Stromal cell of bone marrow (primary cell): ENCODE measurements around the gene WFIKKN1.
"Not testable (repeated sequence)": the region's sequence is repeated elsewhere in the genome, so short reads cannot be mapped to it uniquely, and the experiment has no call there.

Source experiments
- DNase-seq: peaks from one replicate; pipeline ENCODE4 v3.0.0-alpha.2; 2012; ENCODE audit warnings: low read depth

Gene WFIKKN1

DNA sequence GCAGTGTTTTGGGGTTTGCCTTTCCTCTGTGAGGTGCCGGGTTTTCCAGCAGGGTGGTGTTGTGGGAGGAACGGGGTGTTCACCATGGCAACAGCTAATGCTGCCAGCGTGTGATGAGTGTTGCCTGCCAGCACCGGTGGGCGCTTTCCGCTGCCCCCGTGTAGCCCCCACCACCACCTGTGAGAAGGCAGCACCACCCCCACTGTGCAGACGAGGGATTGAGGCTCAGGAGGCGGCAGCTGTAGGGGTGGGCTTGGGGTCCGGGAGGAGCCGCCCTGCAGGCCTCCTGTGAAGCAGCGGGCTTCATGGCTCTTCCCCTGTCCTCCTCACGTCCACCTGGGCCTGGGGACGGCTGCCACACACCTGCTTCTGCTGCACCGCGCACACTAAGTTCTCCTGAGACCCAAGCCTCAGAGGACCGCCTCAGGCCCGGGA is 35.7 kb upstream of the WFIKKN1 start:
- no peak for DNase-seq

DNA sequence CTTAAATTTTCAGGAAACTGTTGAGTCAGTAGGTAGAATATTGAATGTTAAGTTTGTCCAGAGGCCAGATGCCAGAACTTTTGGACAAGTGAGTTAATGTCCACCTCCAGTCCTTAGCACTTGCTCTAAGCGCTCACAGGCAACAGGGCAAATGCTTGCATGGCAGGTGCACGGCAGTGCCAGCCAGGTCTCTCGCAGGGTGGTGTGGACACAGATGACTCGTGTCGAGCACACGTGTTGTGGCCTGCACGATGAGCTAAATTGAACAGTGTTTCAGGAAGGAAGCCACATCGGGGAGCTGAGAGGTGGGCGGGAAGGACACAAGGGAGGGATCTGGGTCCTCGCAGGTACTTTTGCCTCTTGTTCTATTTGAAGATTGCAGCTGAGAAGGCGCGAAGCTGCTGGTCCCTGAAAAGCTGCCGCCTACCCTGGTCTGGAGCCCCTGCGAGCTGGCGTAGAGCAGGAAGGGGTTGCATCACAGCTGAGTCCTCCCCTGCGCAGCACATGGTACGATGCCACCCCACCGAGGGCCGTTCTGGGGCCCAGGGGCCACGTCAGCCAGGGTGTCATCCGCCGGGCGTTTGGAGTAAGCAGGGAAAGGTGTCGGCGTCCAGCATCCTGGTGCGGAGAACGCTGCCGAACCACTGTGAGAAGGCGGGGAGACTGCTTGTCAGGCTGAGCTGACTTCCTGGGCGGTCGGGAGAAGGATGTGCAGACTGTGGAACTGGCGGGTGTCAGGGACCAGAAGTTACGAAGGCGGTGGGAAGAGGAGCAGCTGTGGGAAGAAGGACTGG is 34.6 kb upstream of the WFIKKN1 start:
- DNase-seq = no peak

DNA sequence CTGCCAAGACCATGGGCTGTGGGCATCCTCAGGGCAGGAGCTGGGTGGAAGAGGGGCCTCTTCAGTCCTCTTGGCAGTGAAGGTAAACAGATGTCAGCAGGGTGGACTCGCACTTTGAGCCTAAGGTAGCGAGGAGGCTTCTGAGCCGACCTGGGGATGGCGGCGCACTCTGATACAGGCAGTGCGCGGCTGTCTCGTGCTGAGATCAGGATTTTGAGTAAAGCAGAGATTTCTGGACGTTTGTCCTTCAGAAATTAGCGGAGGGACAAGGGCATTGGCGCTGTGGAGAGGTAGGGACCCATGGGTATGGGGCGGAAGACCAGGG is 34.1 kb upstream of the WFIKKN1 start:
- DNase-seq = no peak

DNA sequence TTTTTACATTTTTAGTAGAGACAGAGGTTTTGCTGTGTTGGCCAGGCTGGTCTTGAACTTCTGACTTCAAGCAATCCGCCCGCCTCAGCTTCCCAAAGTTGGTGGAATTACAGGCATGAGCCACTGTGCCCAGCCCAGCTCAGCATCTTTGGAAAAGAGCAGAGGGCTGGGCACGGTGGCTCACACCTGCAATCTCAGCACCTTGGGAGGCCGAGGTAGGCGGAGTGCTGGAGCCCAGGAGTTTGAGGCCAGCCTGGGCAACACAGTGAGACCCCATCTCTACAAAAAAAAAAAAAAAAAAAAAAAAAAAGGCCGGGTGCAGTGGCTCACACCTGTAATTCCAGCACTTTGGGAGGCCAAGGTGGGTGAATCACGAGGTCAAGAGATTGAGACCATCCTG is 33.1 kb upstream of the WFIKKN1 start:
- not testable (repeated sequence) for DNase-seq

DNA sequence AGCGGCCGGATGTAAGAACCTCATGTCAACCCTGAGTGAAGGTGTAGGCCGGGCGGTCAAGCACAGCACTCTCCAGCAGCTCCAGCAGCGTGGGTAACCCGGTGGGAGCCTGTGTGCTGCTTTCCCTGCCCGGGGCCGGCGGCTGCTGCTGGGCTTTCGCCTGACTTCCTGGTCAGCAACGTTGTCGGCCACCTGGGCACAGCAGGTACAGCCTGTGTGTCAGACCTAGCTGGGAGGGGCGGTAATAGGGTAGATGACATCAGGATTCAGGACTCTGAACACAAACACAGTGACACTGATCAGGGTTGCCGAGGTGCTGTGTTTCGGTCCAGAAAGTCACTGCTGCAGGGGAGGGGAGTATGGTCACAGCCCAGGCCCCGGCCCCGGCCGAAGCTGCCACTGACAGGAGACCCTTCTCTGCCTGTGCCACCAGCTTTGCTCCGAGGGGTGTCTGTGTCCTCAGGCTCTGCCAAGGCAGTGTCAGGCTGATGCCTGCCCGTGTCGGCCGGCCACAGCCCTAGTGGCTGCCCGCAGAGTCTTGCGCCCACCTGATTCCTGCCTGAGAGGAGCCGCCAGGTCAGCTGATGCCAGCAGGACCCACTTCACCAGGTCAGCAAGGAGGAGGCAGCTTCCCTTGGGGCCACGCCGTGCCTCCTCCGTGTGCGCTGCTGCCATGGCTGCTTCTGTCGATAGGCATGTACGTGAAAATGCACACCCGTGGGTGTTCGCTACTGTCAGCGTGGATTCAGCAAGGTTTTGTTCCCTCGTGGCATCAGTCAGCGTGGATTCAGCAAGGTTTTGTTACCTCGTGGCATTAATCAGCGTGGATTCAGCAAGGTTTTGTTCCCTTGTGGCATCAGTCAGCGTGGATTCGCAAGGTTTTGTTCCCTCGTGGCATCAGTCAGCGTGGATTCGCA is 31.7 kb upstream of the WFIKKN1 start:
- no peak for DNase-seq

DNA sequence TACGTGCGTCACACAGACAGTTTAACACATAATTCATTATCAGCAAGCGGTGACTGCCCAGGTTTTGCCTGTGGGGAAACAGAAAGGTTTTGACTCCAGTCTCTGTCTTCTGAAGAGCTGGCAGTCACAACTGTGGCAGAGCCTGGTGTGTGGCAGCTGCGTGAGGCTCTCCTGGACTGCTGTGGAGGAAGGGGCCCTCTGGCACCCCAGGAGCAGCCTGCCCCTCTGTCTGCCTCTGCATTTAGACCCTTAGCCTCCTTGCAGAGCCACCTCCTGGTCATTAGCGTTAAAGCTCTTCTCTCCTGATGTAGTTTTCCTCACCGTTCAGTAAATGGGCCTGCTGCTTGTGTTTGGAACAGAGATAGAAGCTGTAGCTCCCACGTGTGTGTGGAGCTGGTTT is 30.0 kb upstream of the WFIKKN1 start:
- no peak for DNase-seq

DNA sequence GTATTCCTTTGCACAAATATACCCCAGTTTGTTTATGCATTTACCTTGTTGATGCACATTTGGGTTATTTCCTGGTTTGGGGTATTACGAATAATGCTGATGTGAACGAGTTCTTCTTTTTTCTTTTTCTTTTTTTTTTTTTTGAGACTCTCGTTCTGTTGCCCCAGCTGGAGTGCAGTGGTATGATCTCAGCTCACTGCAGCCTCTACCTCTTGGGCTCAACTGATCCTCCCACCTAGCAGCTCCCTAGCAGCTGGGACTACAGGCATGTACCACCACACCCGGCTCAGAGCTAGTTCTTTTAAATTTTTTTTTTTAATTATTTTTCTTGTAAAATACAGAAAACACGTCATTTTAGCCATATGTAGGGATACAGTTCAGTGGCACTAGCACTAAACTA is 26.9 kb upstream of the WFIKKN1 start:
- DNase-seq = no peak

DNA sequence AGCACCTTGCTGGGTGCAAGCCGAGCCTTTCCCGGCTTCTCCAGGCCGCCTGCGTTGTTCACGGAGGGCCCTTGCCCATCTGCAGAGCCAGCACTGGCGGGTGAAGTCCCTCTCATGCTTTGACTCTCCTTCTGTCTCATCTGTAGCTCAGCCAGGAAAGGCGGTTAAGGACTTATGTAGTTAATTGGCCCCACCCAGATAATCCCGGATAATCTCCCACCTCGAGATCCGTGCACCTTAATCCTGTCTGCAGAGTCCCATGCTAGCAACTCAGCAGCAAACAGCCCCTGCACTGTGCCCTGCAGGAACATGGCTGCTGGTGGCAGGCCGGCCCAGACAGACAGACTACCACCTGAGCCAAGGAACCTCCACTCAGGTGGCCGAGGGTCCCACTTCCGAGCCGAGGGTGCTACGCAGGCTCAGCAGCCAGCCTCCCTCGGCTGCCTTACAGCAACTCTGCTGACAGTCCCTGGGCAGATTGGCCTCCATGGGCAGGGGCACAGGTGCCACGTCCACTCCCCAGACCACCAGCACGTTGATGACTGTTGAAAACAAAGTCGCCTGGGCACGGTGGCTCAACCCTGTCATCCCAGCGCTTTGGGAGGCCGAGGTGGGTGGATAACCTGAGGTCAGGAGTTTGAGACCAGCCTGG is 24.0 kb upstream of the WFIKKN1 start:
- no peak for DNase-seq

DNA sequence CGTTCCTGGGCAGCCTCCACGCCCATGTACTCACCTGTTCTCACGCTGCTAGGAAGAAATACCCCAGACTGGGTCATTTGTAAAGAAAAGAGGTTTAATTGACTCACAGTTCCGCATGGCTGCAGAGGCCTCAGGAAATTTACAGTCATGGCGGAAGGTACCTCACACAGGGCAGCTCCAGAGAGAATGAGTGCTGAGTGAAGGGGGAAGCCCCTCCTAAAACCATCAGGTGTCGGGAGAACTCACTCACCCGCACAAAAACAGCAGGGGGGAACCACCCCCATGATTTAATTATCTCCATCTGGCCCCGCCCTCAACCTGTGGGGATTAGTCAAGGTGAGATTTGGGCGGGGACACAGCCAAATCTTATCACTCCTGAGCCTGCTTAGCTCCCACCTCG is 22.8 kb upstream of the WFIKKN1 start:
- DNase-seq = no peak

DNA sequence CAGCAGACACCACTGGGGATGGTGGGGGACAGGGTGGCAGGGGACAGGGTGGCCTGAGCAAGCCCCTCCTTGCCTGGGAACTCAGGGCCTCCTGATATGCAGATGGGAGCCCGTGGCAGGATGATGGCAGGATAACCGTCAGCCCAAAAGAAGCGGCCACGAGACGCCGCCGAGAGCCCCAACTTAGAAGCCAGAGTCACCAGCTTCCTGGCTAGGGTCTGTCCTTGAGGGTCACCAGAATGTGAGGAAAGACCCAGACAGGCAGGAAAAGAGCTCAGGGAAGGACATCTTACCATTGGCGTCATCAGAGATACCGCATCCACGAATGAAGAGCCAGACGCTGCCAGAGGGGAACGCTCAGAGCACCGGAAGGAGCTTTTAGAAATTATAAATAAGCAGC is 21.5 kb upstream of the WFIKKN1 start:
- DNase-seq = no peak

DNA sequence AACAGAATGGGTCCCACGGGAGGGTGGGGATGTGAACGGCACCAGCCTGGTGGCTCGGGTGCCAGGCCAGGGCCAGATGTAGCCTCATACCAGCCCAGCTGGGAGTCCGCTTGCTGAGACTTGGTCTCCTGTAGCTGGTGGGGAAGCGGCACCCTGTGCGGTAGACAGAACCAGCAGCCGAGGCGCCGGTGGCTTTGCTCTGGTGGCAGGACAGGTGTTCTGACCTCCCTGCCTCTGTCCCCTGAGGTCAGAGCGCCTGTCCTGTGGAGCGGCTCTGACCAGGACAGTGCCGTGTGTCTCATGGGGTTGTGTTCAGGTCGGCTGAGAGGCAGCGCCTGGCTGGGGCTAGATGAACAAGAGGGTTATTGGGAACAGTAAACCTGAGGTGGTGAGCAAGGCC is 20.8 kb upstream of the WFIKKN1 start:
- no peak for DNase-seq

DNA sequence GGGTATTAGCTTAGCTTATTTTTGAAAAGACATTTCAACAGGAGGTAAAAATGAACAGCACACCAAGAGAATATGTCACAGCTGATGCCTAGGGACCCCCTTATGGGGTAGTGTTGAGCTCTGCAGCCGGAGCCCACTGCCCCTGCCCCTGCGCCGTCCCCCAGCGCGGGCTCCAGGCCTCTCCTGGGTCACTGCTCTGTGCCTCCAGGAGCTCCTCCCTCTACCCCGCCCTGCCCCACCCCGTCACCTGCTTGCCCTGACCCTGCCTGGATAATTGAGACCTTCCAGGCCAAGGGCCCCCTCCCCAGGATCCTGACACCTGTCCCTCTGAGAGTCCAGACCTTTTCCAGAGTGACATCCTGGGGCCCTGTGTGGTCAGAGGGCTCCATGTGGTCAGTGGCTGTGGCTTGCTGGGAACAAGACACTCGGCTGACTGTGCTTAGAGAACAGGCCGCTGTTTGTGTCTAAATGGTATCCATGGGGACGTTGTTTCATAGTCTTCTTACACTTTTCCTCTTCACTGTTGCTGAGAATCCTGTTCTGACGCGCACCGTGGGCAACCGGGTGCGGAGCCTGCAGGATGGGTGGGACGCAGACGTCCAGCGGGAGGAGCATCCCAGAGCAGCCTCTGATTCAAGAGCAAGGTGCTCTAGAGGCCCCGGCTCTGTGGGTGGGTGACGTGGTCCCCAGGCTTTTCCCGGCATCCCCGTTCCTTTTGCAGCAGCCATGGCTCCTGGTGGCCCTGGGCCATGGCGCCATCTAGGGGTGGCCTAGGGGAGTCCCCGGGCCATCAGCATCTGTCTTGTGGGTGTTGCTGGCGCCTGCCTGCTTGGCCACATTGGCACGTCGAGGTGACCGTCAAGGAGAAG is 20.0 kb upstream of the WFIKKN1 start:
- no peak for DNase-seq

DNA sequence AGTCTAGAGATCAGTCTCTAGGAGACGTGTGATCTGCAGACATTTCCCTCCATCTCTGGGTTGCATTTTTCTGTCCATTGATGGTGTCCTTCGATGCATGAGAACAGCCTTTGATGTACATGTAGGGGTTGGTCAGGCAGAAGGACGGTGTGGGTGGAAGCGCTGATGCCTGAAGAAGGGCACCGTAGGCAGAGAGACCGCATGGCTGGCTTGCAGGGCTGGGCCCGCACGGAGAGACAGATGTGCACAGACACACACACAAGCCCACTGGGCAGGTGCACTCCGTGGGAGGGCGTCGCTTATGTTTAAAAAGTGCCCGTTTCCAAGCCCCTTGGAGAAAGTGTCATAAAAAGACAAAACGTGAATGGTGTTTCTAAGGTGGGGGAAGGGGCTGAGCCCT is 15.7 kb upstream of the WFIKKN1 start:
- no peak for DNase-seq

DNA sequence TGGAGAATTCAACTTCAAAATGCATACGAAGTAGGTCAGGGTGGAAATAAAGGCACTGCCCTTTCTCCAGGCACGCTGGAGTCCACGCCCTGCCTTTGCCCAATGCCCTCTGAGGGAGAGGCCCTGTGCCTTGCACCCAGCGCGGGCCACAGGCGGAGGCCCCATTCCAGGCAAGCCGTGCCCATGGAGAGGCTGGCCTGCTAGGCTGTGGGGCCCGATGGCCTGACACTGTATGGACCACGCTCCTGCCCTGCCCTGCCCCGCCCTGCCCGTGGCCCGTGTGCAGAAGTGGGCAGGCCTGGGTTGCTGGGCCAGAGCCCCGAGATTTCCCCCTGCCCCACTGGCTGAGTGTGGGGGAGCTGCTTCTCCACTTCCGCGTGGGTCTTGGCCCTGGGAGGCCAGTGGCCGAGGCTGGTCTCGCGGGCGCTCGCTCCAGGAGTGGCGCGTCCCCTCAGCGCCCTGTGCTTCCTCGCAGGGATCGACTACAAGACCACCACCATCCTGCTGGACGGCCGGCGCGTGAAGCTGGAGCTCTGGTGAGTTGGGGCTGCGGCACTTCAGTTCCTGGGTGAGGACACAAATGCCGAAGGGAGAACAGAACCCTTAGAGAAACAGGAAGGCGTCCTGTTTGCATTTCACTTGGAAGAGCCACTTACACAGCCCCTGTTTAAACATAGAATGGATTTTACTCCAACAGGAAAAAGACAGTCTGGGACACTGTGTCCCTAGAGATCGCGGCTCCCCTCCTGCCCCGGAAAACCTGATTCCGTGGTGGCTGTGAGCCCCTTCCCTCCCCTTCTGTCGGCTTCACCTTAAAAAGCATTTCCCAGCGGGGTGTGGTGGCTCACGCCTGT is 13.8 kb upstream of the WFIKKN1 start:
- DNase-seq = no peak

DNA sequence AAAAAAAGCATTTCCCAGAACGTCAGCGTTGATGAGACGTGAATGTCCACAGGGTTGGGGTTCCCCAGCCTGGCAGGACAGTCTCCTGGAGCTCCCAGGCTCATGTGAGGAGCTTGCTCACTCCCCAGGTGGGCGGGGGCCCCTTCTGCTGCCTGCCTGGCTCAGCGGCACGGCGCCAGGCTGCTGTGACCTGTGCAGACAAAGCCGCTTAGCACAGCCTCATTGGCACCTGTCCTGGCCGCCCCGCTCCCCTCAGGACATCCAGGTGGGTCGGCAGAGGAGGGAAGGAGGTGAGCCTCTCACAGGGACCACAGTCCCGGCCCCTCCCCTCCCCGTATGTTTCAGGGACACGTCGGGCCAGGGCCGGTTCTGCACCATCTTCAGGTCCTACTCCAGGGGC is 12.9 kb upstream of the WFIKKN1 start:
- no peak for DNase-seq

DNA sequence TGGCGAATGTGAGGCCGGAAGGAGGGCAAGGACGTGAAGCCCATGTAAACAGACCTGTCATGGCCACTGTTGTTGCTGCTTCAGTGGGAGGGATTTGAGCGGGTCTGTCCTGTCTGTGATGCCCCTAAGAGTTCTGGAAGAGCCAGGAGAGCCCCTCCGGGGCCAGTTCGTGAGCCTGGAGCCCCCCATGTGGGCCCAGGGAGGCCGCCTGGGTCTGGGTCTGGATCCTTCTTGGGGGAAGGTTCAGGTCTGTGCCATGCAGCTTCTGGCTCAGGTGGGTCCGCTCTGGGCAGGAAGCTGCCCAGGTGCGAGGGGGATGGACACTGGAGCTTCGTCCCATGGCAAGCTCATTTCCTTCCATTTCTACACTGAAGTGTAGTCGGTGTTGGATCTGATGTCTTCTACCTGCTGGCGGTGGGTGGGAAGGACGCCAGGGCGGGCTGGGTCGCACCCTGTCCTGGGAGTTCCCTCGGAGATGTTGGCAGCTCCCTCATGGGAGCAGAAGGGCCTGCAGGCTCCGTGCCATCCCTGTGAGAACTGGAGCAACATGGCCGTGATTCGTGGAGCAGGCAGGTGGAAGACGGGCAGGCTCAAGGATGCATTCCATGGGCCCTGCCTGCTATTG is 11.2 kb upstream of the WFIKKN1 start:
- no peak for DNase-seq

DNA sequence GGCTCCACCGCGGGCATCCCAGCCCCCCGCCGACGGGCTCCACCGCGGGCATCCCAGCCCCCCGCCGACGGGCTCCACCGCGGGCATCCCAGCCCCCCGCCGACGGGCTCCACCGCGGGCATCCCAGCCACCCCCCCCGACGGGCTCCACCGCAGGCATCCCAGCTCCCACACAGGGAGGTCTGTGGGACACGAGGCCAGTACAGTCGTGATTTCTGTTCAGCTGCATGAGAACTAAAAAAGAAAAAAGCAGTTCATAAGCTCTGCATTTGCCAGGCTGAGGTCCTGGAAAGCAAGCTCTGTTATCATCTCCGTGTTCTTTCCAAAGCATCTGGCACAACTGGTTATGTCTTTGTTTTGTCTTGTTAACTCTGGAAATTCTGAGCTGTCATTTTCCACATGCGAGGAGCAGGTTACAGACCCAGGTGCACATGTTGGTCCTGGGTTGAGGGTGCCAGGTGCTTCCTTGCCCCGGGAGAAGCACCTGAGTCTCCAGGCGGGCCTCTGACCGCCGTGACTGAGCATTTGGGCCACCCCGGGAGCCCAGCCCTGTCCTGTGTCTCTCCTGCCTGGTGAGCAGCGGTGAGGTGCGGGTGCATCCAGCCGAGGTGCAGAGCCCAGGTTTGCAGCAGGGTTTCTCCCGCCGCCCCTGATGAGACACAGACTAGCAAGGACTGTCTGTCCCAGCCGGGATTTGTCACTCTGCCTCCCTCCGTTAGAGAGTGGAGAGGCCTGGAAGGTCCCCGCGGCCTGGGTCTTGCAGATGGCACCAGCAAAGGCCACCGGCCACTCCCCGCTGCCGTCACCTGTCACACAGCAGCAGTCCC is 9.9 kb upstream of the WFIKKN1 start:
- DNase-seq = no peak

DNA sequence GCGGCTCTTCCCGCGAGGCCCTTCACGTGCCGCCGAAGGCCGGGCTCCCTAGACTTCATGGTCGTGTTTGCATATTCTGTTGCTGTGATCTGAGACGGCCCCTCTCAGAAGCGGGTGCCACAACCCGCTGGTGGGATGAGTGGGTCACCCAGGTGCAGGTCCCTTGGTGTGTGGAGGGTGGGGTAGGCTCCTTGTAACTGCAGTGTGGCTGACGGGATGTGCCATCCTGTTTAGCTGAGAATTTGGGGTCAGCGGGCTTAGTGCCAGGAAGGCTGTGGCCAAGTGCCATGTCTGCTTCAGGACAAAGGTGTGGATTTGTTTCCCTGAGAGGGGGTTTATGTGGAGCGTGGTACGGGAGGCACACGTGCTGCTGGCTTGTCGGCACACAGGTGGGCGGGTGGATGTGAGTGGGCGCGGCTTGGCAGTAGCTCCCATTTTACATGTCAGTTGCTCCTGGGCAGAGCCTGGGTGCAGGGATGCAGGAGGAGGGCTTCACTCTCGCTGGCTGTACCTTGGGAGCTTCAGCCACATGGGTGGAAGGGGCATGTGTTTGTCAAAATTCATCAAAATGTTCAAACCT is 9.2 kb upstream of the WFIKKN1 start:
- no peak for DNase-seq

DNA sequence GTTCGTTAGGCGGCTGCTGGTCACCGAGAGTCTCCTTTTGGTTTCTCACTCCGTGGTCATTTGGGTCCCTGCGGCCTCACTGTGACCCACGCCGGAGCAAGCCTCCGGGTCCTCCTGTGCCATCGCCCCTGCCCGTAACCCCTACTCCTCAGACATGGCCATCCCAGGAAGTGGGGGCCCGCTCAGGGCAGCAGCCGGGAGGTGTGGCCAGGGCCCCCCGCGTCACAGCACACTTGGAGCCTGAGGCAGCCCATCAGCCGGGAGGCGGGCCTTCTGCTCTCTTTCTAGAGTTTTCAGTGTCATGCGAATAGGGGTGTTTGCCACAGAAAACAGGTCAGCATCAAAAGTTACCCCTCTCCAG is 7.9 kb upstream of the WFIKKN1 start:
- DNase-seq = no peak
